HCEC 1CT (cell line): ENCODE data around the gene KLRF1.
"Not testable (repeated sequence)": the region's sequence is repeated elsewhere in the genome, so short reads cannot be mapped to it uniquely, and the experiment has no call there.

ENCODE experiments used
- DNase-seq: peaks from one replicate; pipeline ENCODE4 v3.0.0-alpha.2; 2017

Gene KLRF1

DNA sequence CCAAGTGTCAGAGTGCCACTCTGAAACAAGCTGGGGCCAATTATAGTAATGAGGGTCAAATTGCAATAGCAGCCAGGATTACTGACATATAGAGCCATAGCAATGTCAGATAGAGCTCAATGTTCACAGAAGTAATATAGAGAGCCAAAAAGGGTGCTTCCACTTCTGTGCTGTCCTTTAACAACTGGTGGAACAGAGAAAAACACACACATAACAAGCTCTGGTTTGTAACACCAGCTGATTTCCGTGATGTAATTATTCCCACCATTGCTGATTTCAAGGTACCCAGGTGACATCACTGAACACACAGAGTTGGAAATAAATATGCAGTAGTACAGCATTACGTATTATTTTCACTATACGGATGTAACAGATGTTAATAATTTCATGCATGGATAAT, 44.9 kb downstream of the KLRF1 start:
- DNase-seq: no peak

DNA sequence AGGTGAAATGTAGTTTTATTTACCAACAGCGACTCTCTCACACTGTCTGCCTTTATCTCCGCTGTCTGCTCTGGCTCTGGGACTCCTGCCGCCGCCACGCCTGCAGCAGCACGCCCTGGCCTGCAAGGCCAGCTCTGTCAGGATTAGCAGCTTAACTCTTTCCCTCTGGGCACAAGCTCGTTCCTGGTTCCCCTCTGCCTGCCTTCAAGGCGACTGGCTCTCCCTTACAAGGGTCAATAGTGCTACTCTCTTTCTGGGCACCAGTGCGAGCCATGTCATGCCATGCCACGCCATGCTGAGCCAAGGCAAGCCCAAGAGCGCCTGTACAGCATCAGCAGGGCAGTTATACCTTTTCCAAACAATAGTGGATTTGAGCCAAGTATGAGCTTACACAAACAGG, 45.5 kb downstream of the KLRF1 start:
- no peak for DNase-seq

DNA sequence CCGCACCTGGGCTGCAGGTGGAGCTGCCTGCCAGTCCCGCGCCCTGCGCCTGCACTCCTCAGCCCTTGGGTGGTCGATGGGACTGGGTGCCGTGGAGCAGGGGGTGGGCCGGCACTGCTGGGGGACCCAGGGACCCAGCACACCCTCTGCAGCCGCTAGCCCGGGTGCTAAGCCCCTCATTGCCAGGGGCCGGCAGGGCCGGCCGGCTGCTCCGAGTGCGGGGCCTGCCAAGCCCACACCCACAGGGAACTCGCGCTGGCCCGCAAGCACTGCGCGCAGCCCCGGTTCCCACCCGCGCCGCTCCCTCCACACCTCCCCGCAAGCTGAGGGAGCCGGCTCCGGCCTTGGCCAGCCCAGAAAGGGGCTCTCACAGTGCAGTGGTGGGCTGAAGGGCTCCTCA, 48.8 kb downstream of the KLRF1 start:
- not testable (repeated sequence) for DNase-seq

DNA sequence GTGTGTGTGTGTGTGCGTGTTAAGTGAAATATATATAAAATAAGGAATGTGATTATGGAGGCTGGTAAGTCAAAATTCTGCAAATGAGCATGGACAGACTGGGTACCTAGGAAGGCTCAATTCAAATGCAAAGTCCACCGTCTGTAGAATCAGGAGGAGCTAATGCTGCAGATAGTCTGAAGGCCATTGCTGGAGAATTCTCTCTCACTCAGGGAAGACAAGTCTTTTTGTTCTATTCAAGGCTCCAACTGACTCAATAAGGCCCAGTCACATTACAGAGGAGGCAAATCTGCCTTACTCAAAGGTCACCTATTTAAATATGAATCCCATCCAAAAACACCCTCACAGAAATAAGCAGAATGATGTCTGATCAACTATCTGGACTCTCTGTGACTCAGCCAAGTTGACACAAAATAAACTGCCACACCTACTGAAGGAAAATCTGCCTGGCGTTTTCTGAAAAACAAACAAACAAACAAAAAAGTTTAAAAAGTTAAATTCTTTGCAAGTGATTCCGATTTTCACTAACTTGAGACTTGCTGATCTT, 53.3 kb downstream of the KLRF1 start:
- no peak for DNase-seq

DNA sequence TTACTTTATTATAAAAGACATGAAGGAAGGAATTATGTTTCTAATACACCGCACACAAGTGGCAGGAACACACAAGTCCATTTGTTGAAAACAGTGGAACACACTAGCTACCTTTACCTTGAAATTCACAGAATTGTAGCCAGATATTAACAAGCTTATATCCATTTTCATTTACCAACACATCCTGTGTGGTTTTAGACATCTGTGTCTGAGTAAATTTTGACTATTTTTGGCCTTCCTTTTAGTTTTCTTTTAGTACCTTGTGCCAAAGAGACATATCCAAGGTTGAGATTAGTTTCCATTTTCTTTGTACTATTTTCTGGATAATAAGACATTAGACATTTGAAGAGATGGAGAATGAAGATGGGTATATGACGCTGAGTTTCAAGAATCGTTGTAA, 54.0 kb downstream of the KLRF1 start, which contains the start of gene KLRF2:
Gene KLRF2, plus strand, starts transcription at position 244 of the 400 bp plus-strand sequence. Its CDS starts 107 bp downstream, at position 351.
- DNase-seq: no peak

DNA sequence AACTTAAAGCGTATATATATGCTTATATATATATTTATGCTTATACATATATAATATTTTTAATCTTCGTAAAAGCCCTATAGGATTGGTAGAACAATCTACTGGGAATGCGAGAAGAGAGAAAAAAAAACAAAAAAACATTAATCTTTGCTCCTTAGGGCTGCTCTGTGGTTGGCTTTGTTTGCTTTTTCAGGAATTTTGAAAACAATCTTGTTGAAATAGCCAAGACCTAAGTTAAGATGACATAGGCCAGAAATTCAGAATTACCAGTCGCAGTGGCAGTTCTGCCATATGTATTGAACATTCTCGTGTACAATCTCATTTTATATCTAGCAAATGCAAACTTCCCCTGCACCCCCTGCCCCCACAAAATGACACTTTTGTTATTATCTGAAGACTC, 54.7 kb downstream of the KLRF1 start:
- no peak for DNase-seq

DNA sequence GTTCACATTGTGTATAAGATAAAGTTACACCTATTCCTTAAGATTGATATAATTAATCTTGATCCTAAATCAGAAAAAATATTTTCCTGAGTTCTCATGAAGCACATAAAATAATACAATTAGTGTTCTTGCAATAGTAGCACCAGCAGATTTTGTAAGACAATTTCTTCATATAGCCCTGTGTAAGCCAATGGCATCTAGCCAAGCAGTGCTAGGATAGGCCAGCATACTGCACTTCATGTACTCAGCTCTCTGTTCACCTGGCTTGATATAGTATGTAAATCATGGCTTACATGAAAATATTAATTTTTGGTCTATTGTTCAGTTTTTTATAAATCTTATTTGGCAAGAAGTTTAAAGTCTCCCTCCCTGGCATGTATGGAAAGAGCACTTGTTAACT, 55.9 kb downstream of the KLRF1 start:
- DNase-seq: no peak

DNA sequence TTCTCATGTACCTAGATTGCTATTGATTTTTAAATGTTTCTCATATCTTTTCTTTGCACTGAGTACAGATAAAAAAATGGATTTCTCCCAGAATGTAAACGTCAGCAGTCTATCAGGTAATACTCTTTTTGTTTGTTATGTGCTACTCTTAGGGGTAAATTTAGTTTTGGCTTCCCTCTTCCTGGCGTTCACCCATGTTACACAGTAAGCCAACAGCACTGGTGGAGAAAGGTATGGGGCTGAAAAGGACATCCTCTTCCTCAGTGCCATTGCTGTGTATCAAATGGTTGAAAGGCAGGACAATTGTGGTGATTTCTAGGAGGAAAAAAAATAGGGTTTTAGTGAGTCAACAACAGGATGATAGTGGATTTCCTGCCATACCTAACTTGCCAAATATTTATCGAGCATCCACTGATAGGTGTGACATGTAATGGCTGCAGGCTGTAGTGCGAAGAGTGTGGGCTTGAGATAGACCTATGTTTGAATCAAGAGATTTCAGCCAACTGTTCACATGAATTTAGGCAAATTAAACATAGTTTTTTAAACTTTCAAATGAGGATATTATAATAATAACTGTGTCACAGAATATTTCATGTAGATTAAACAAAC, 61.5 kb downstream of the KLRF1 start:
- DNase-seq: no peak
